ENCODE data around the gene ABR.

The ABR gene

GRCh38 chr17:1011760-1012735, 167.7 kb downstream of the ABR start:
- Mint-ChIP-seq H3K27ac (no peak overlapping the region), H3K4me1 (no peaks in the 10 kb centered on the region), H3K36me3 (peaks cover 3% of the 10 kb centered on the region), H3K27me3 (no peaks in the 10 kb centered on the region), H3K4me3 (no peak overlapping the region), H3K9me3 (no peaks in the 10 kb centered on the region)
- DNase-seq (ENCODE audit: low spot score in 2 of 2): no peak
- no peak for ATAC-seq (ENCODE audit: low read depth)

DNA sequence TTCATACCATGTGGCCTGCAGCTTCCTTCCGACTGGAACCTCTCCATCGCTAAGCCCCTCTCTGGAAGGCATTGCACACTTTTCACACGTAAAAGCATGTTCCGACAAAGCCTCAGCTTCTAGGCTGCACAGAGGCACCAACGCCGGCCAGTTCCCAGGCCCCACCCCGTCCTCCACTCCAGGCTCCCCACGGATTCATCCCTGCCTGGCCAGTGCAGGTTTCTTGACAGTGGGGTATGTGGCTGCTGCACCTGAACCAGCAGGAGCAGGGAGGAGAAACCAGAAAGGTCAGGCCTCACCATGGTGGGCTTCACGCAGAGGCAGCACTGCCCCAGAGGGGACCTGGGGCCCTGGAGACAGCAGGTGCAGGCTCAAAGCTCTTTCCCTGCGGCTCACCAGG, 168.6 kb downstream of the ABR start:
- ATAC-seq (ENCODE audit: low read depth) (no peak), DNase-seq (ENCODE audit: low spot score in 2 of 2) (no peak)
- peaks cover 3% of the 10 kb centered on the region for H3K36me3 Mint-ChIP-seq
- no peaks in the 10 kb centered on the region for H3K4me1 Mint-ChIP-seq
- H3K27me3 Mint-ChIP-seq: no peaks in the 10 kb centered on the region
- H3K4me3 Mint-ChIP-seq: no peak overlapping the region
- H3K27ac Mint-ChIP-seq: no peak overlapping the region
- no peaks in the 10 kb centered on the region for H3K9me3 Mint-ChIP-seq

DNA sequence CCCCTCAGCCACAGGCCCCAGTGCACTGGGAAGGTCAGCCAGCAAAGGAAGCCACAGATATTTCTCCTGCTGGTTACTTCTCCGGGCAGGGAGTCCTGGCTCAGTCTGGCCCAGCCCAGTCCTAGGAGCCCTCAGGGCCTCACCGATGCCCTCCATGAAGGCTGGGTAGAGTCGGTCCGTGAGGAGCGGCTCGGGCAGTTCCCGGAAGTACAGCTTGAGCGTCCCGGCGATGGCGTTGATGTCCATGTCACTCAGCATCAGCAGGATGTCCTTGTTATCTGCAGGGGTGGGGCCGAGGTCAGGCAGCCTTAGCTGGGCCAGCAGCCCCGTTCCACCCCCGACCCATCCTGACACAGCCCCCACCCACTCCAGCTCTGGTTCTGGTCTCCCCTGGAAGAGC, 169.2 kb downstream of the ABR start:
- DNase-seq (ENCODE audit: low spot score in 2 of 2): no peak
- H3K27me3 Mint-ChIP-seq: no peaks in the 10 kb centered on the region
- H3K27ac Mint-ChIP-seq: no peak overlapping the region
- peaks cover 3% of the 10 kb centered on the region for H3K36me3 Mint-ChIP-seq
- no peak for ATAC-seq (ENCODE audit: low read depth)
- no peak overlapping the region for H3K4me3 Mint-ChIP-seq
- H3K9me3 Mint-ChIP-seq: no peaks in the 10 kb centered on the region
- no peaks in the 10 kb centered on the region for H3K4me1 Mint-ChIP-seq

GRCh38 chr17:1010086-1010450, 169.7 kb downstream of the ABR start:
- DNase-seq (ENCODE audit: low spot score in 2 of 2) (no peak), ATAC-seq (ENCODE audit: low read depth) (no peak)
- Mint-ChIP-seq H3K36me3 (peaks cover 7% of the 10 kb centered on the region), H3K27me3 (no peaks in the 10 kb centered on the region), H3K4me3 (no peak overlapping the region), H3K9me3 (no peaks in the 10 kb centered on the region), H3K27ac (no peak overlapping the region), H3K4me1 (no peaks in the 10 kb centered on the region)

- peak overlapping the region; percentile 77 for H3K27ac Mint-ChIP-seq
- H3K27me3 Mint-ChIP-seq: no peaks in the 10 kb centered on the region
- no peak overlapping the region for H3K4me3 Mint-ChIP-seq
- DNase-seq (ENCODE audit: low spot score in 2 of 2) (no peak), ATAC-seq (ENCODE audit: low read depth) (no peak)
- H3K36me3 Mint-ChIP-seq: peaks cover 9% of the 10 kb centered on the region
- no peaks in the 10 kb centered on the region for H3K4me1 Mint-ChIP-seq
- H3K9me3 Mint-ChIP-seq: no peaks in the 10 kb centered on the region
Measured at GRCh38 chr17:1009229-1010085, 170.3 kb downstream of the ABR start.

DNA sequence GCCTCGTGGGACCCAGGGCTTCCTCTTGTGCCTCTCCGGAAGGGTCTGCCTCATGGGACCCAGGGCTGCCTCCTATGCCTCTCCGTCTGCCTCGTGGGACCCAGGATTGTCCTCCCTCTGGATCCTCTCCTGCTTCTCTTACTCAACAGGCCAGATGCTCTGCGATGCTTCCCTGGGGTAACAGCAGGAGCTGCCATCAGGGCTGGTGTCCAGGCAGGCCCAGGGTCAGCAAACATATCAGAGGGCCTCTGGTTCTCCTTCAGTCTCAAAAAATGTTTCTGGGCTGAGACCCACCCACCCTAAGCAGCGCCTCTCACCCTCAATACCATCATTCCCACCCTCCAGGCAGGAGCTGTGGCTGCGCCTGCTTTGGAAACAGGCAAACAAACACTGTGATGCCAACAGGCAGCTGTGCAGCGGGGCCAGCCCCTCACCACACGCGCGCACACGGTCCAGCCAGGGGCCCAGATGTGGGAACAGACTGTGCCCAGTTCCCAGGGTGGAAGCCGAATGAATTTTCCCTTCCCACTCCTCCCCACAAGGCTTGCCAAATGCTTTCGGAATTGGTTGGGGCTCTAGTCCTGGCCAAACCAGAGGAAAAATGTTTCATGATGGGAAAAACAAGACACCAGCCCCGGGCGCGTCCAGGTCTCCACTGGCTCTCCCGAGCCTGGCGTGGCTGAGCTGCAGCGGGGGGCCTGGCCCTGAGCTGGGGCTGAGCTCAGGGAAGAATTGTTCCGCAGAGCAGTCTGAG, 171.6 kb downstream of the ABR start:
- H3K4me3 Mint-ChIP-seq: no peak overlapping the region
- no peak for DNase-seq (ENCODE audit: low spot score in 2 of 2)
- no peak overlapping the region for H3K27ac Mint-ChIP-seq
- no peak for ATAC-seq (ENCODE audit: low read depth)
- H3K4me1 Mint-ChIP-seq: no peaks in the 10 kb centered on the region
- no peaks in the 10 kb centered on the region for H3K9me3 Mint-ChIP-seq
- peaks cover 7% of the 10 kb centered on the region for H3K36me3 Mint-ChIP-seq
- H3K27me3 Mint-ChIP-seq: no peaks in the 10 kb centered on the region

GRCh38 chr17:1007310-1008007, 172.3 kb downstream of the ABR start:
- H3K9me3 Mint-ChIP-seq: no peaks in the 10 kb centered on the region
- DNase-seq (ENCODE audit: low spot score in 2 of 2): no peak
- H3K4me1 Mint-ChIP-seq: no peaks in the 10 kb centered on the region
- peaks cover 8% of the 10 kb centered on the region for H3K36me3 Mint-ChIP-seq
- H3K27me3 Mint-ChIP-seq: no peaks in the 10 kb centered on the region
- H3K4me3 Mint-ChIP-seq: no peak overlapping the region
- no peak overlapping the region for H3K27ac Mint-ChIP-seq
- no peak for ATAC-seq (ENCODE audit: low read depth)

DNA sequence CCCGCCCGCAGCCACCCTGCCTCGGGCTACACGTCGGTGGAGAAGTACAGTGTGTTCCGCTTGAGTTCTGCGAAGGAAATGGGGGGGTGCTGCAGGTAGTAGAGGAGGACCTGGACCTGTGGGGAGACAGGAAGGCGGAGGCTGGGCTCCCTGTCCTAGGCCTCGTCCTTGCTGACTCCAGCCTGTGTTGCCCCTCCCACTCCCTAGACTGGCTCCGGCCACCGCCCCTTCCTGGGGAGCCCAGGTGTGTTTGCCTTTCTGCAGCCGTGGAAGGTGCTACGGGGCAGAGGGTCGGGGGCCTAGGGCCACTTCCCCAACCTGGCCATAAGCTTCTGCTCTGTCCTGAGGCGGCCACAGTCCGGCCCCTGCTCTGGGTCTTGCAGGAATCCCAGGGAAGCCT, 173.7 kb downstream of the ABR start:
- H3K36me3 Mint-ChIP-seq: peaks cover 12% of the 10 kb centered on the region
- ATAC-seq (ENCODE audit: low read depth) (no peak), DNase-seq (ENCODE audit: low spot score in 2 of 2) (no peak)
- H3K4me1 Mint-ChIP-seq: no peaks in the 10 kb centered on the region
- no peaks in the 10 kb centered on the region for H3K9me3 Mint-ChIP-seq
- H3K27me3 Mint-ChIP-seq: no peaks in the 10 kb centered on the region
- H3K4me3 Mint-ChIP-seq: no peak overlapping the region
- no peak overlapping the region for H3K27ac Mint-ChIP-seq

- DNase-seq (ENCODE audit: low spot score in 2 of 2): no peak
- Mint-ChIP-seq H3K27me3 (no peaks in the 10 kb centered on the region), H3K27ac (peak overlapping the region; percentile 54), H3K4me1 (no peaks in the 10 kb centered on the region), H3K9me3 (no peaks in the 10 kb centered on the region), H3K36me3 (peaks cover 18% of the 10 kb centered on the region), H3K4me3 (no peak overlapping the region)
- no peak for ATAC-seq (ENCODE audit: low read depth)
Measured at GRCh38 chr17:1005361-1005946, 174.3 kb downstream of the ABR start.

GRCh38 chr17:1004769-1005295, 174.9 kb downstream of the ABR start:
- Mint-ChIP-seq H3K4me3 (no peak overlapping the region), H3K36me3 (peaks cover 21% of the 10 kb centered on the region), H3K4me1 (no peaks in the 10 kb centered on the region)

GRCh38 chr17:1003972-1004768, 175.6 kb downstream of the ABR start:
- H3K27me3 Mint-ChIP-seq: no peaks in the 10 kb centered on the region

More at GRCh38 chr17:1004769-1005295, 174.9 kb downstream of the ABR start:
- DNase-seq (ENCODE audit: low spot score in 2 of 2): no peak
- Mint-ChIP-seq H3K27ac (peak overlapping the region; percentile 54), H3K27me3 (no peaks in the 10 kb centered on the region), H3K9me3 (no peaks in the 10 kb centered on the region)
- no peak for ATAC-seq (ENCODE audit: low read depth)

GRCh38 chr17:1003633-1003971, 176.2 kb downstream of the ABR start:
- no peak for ATAC-seq (ENCODE audit: low read depth)
- no peak overlapping the region for H3K27ac Mint-ChIP-seq
- H3K9me3 Mint-ChIP-seq: no peaks in the 10 kb centered on the region
- H3K27me3 Mint-ChIP-seq: no peaks in the 10 kb centered on the region
- H3K36me3 Mint-ChIP-seq: peaks cover 23% of the 10 kb centered on the region
- no peak overlapping the region for H3K4me3 Mint-ChIP-seq
- H3K4me1 Mint-ChIP-seq: peaks cover under 1% of the 10 kb centered on the region
- DNase-seq (ENCODE audit: low spot score in 2 of 2): no peak

More at GRCh38 chr17:1003972-1004768, 175.6 kb downstream of the ABR start:
- DNase-seq (ENCODE audit: low spot score in 2 of 2): no peak
- H3K4me1 Mint-ChIP-seq: no peaks in the 10 kb centered on the region
- no peak for ATAC-seq (ENCODE audit: low read depth)
- H3K9me3 Mint-ChIP-seq: no peaks in the 10 kb centered on the region
- no peak overlapping the region for H3K4me3 Mint-ChIP-seq
- peaks cover 22% of the 10 kb centered on the region for H3K36me3 Mint-ChIP-seq
- H3K27ac Mint-ChIP-seq: no peak overlapping the region
